ENCODE measurements around the gene TMEM245.

DNA sequence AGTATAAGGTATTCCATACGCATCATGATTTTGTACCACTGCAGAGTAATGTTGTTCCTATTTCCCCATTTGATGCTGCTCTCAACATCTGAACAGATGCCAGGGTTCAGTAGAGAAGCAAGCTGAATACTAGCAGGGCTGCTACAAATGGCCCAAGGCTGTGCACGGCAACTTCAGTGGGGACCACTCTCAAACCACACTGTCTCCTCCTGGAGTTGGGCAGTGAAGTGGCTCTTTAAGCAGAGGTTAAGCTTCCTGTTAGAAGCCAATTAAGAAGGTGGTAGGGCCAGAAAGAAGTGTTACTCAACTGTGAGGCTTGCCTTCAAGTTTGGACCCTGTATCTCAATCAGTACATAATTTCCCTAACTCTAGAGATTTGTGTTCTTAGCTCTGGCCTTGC lies 32.0 kb downstream of the TMEM245 start:
- TF ChIP-seq, protein P1, sequence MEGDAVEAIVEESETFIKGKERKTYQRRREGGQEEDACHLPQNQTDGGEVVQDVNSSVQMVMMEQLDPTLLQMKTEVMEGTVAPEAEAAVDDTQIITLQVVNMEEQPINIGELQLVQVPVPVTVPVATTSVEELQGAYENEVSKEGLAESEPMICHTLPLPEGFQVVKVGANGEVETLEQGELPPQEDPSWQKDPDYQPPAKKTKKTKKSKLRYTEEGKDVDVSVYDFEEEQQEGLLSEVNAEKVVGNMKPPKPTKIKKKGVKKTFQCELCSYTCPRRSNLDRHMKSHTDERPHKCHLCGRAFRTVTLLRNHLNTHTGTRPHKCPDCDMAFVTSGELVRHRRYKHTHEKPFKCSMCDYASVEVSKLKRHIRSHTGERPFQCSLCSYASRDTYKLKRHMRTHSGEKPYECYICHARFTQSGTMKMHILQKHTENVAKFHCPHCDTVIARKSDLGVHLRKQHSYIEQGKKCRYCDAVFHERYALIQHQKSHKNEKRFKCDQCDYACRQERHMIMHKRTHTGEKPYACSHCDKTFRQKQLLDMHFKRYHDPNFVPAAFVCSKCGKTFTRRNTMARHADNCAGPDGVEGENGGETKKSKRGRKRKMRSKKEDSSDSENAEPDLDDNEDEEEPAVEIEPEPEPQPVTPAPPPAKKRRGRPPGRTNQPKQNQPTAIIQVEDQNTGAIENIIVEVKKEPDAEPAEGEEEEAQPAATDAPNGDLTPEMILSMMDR (IDR thresholded peaks at IDR 0.05): no peak
- TF ChIP-seq POLR2A (IDR thresholded peaks at IDR 0.05): no peak
